ENCODE data around the gene SOWAHD. TPM values are rescaled to one million over a fixed set of nuclear protein-coding genes. Genes with fewer than 3 reads are reported as not detected.

SOWAHD gene
- total RNA-seq, 1 experiment from 2014 or later = 0.98 TPM

GRCh38 chrX:119726900-119727555 lies 31.4 kb upstream of the SOWAHD start:
- Mint-ChIP-seq H3K36me3 (ENCODE audit: insufficient read depth in 1 of 3, low read depth in 3 of 3) (peaks cover 0 to 3% (median 3%) of the 10 kb centered on the region in 3 experiments; a peak in 5 of 7 replicates), H3K9me3 (peaks cover 54 to 58% of the 10 kb centered on the region in 2 experiments), H3K27me3 (ENCODE audit: low read depth) (peaks cover 6% of the 10 kb centered on the region), H3K4me1 (peaks cover 5 to 6% of the 10 kb centered on the region in 2 experiments; a peak in 2 of 4 replicates), H3K27ac (no peak overlapping the region), H3K4me3 (no peak overlapping the region)
- Histone ChIP-seq H3K23me2 (ENCODE audit: insufficient read length, low read depth, low read length, poor library complexity, severe bottlenecking) (peaks cover 2% of the 10 kb centered on the region), H2AFZ (ENCODE audit: low read length) (no peak overlapping the region), H3T11ph (ENCODE audit: low read length) (no peak overlapping the region), H4K5ac (ENCODE audit: insufficient read length, low read depth, low read length) (no peak overlapping the region), H3K79me2 (ENCODE audit: insufficient read depth, low read length) (no peaks in the 10 kb centered on the region), H2BK5ac (ENCODE audit: insufficient read length, low read length) (no peak overlapping the region), H2BK15ac (ENCODE audit: low read depth, low read length) (no peak overlapping the region), H3K27me3 (ENCODE audit: insufficient read depth, low read length) (no peaks in the 10 kb centered on the region), H3K9ac (ENCODE audit: extremely low read depth, insufficient read length, low read length) (no peak overlapping the region), H2BK12ac (ENCODE audit: insufficient read length, low read depth, low read length) (no peak overlapping the region), H2BK20ac (ENCODE audit: low read depth, low read length, poor library complexity, severe bottlenecking) (no peak overlapping the region), H3K4ac (ENCODE audit: low read depth, low read length) (no peak overlapping the region), H4K20me1 (ENCODE audit: control insufficient read depth, insufficient read depth, insufficient read length) (no peaks in the 10 kb centered on the region), H4K8ac (replicated peaks; ENCODE audit: insufficient read length, low read depth, low read length) (no peak overlapping the region), H2BK120ac (ENCODE audit: low read depth, low read length, poor library complexity, severe bottlenecking) (no peak overlapping the region), H3K9me3 (ENCODE audit: control insufficient read depth, low read depth, low read length) (peaks cover 27% of the 10 kb centered on the region), H3K79me1 (ENCODE audit: insufficient read depth, low read depth, low read length, poor library complexity, severe bottlenecking) (no peaks in the 10 kb centered on the region), H3K56ac (ENCODE audit: insufficient read length, low read depth, low read length) (no peak overlapping the region), H3K27ac (ENCODE audit: insufficient read length, low read depth, low read length) (no peak overlapping the region), H3K18ac (ENCODE audit: insufficient read length, low read depth, low read length) (no peak overlapping the region), H3K4me2 (ENCODE audit: insufficient read depth, insufficient read length, low read length) (no peak overlapping the region), H3K4me1 (ENCODE audit: insufficient read depth, low read length) (no peaks in the 10 kb centered on the region; the same call in 1 of the 2 replicates), H3K14ac (ENCODE audit: insufficient read depth, low read length) (no peak overlapping the region), H3K23ac (ENCODE audit: insufficient read length, low read depth, low read length) (no peak overlapping the region), H2AK5ac (ENCODE audit: insufficient read length, low read length) (no peak overlapping the region), H4K91ac (ENCODE audit: insufficient read length, low read depth, low read length) (no peak overlapping the region)
- WGBS (ENCODE audit: extremely low coverage, insufficient read length, low lambda C conversion rate) = no CpG with 5 or more reads among the region's 7 CpGs
- no peak for TF ChIP-seq CTCF (conservative IDR thresholded peaks at IDR 0.05)
- no peak for DNase-seq
